ENCODE measurements around the gene ALDH3B1. TPM values are rescaled to one million over a fixed set of nuclear protein-coding genes. Genes with fewer than 3 reads are reported as not detected.

The ALDH3B1 gene
- total and polyA plus RNA-seq, 10 of the 15 experiments (the other 5 are each of a cell fraction or from before 2014, with no cell fraction given) = 0.03 to 0.37 (median 0.17) TPM; not detected in 3

DNA sequence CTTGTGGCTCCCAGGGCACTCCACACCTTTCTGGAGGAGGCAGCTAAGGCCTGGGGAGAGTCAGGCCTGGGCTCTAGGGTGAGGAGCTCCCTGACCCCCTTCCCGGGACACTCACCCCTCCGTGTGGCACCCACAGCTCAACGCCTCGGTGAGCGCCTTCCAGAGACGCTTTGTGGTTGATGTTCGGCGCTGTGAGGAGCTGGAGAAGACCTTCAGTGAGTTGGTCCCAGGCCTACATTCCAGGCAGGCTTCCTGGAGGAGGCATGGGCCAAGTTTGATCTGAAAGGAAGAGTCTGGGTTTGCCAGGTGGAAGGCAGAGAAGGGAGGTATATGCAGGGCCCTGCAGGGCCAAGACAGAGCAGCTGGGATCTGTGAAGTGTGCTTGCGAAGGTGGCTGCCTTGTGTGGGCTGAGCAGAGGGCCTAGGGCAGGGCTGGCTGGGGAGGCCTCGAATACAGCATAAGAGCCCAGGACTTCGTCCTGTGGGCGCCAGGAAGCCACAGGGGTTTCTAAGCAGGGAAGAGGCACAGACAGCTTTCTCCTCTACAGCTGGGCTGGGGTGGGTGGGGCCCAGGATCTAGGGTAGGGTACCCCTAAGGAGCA, 31.6 kb downstream of the ALDH3B1 start (continued):
- no peak for TF ChIP-seq TCF3 (IDR thresholded peaks at IDR 0.05; ENCODE audit: borderline replicate concordance, insufficient read depth, low read depth, low read length)
- no peak for TF ChIP-seq CHD4 (IDR thresholded peaks at IDR 0.05)
- no peak for TF ChIP-seq HDGF (IDR thresholded peaks at IDR 0.05)
- no peak for TF ChIP-seq GATAD2B (conservative IDR thresholded peaks at IDR 0.05; ENCODE audit: low read depth)

DNA sequence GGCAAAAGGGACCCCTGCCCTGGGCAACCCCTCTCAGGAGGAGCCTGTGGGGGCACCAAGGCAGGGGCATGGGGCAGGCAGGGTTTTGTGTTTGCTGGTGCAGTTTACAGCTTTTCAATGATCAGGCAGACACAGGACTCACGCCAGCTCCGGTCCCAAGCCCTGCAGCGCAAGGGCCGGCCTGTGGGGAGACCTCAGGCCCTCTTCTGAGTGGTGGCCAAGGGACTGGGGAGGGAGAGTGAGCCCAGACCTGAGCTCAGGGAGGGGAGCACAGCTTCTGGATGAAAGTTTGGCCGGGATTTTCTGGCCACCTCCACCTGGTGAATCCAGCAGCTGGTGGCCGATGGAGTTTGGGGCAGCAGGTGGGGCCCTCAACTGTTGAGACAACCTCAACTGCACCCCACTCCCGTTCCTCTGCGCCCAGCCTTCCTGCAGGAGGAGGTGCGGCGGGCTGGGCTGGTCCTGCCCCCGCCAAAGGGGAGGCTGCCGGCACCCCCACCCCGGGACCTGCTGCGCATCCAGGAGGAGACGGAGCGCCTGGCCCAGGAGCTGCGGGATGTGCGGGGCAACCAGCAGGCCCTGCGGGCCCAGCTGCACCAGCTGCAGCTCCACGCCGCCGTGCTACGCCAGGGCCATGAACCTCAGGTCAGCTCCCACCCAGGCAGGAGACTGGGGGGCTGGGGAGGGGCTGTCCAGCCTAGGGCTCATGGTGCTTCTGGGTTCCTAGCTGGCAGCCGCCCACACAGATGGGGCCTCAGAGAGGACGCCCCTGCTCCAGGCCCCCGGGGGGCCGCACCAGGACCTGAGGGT, 32.3 kb downstream of the ALDH3B1 start:
- no peak overlapping the region for H3K4me3 ChIP-seq
- BruUV-seq (replicated peaks) = no TSS peak
- in situ Hi-C loops (cut with MboI) (no loop called here), intact Hi-C loops (cut with micrococcal nuclease; ENCODE audit: unreplicated experiment) (no loop called here)
- ChIA-PET RAD21 (ENCODE audit: unreplicated experiment) (interaction anchor here (1.3 to 4.3 kb wide), 3 partner anchors 9 to 76 kb away, joined by 3 to 23 read pairs (median 4); partner anchors contain the start of gene ALDH3B1), SMC1A (ENCODE audit: uncharacterized antibody, unreplicated experiment) (interaction anchor here (0.8 to 3.0 kb wide), 3 partner anchors 12 to 75 kb away, joined by 3 to 19 read pairs (median 4); partner anchors contain the start of gene NDUFS8), POLR2A (interaction anchor here (3.4 kb wide), 1 partner anchor 76 kb away, joined by 21 read pairs; no protein-coding TSS in a partner anchor), CTCF (interaction anchor here (1.6 kb wide), 1 partner anchor 47 kb away, joined by 3 read pairs; no protein-coding TSS in a partner anchor)
- H2AFZ ChIP-seq (ENCODE audit: control insufficient read depth, low read depth, low read length) = no peak overlapping the region
- TF ChIP-seq ETV6 (conservative IDR thresholded peaks at IDR 0.05 in 1 of 2, IDR thresholded peaks at IDR 0.05 in 1 of 2; ENCODE audit: borderline replicate concordance in 1 of 2, low read depth in 1 of 2) (no peak), TBL1XR1 (IDR thresholded peaks at IDR 0.05; ENCODE audit: low read depth, low read length) (no peak), GATAD2B (conservative IDR thresholded peaks at IDR 0.05; ENCODE audit: low read depth) (no peak), PML (IDR thresholded peaks at IDR 0.05; ENCODE audit: low read length) (no peak), LARP7 (IDR thresholded peaks at IDR 0.05) (no peak), DPF2 (IDR thresholded peaks at IDR 0.05) (no peak), CBX3 (IDR thresholded peaks at IDR 0.05; ENCODE audit: borderline replicate concordance, low read depth) (no peak), CHD1 (IDR thresholded peaks at IDR 0.05; ENCODE audit: low read depth, low read length) (no peak), FOS (IDR thresholded peaks at IDR 0.05; ENCODE audit: borderline replicate concordance, extremely low read depth, insufficient read length) (no peak), MYB (IDR thresholded peaks at IDR 0.05; ENCODE audit: borderline replicate concordance, low read depth, low read length) (no peak), EGR1 (IDR thresholded peaks at IDR 0.05; ENCODE audit: borderline replicate concordance in 1 of 2, low read depth in 2 of 2, low read length in 2 of 2) (no peak), KAT2A (conservative IDR thresholded peaks at IDR 0.05; ENCODE audit: control insufficient read depth, low read depth, low read length) (no peak)
- TF ChIP-seq, protein P1, sequence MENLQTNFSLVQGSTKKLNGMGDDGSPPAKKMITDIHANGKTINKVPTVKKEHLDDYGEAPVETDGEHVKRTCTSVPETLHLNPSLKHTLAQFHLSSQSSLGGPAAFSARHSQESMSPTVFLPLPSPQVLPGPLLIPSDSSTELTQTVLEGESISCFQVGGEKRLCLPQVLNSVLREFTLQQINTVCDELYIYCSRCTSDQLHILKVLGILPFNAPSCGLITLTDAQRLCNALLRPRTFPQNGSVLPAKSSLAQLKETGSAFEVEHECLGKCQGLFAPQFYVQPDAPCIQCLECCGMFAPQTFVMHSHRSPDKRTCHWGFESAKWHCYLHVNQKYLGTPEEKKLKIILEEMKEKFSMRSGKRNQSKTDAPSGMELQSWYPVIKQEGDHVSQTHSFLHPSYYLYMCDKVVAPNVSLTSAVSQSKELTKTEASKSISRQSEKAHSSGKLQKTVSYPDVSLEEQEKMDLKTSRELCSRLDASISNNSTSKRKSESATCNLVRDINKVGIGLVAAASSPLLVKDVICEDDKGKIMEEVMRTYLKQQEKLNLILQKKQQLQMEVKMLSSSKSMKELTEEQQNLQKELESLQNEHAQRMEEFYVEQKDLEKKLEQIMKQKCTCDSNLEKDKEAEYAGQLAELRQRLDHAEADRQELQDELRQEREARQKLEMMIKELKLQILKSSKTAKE (IDR thresholded peaks at IDR 0.05; ENCODE audit: low read depth, poor library complexity, severe bottlenecking) = no peak
- H3K27me3 ChIP-seq (replicated peaks in 1 of 2; ENCODE audit: control insufficient read depth in 2 of 2, insufficient read depth in 2 of 2, low read length in 1 of 2) = no peaks in the 10 kb centered on the region
- no peak for FAIRE-seq
- H3K9ac ChIP-seq (ENCODE audit: control insufficient read depth, insufficient read depth, low read length) = peak overlapping the region; percentile 79; the same call in 1 of the 2 replicates
- no peak overlapping the region for H3K4me2 ChIP-seq (ENCODE audit: control insufficient read depth, insufficient read depth)
- H4K20me1 ChIP-seq (ENCODE audit: control insufficient read depth, insufficient read depth) = no peaks in the 10 kb centered on the region; the same call in 1 of the 2 replicates
- peaks cover 5 to 24% of the 10 kb centered on the region in 2 experiments; a peak in 3 of 4 replicates for H3K36me3 ChIP-seq (ENCODE audit: control insufficient read depth in 2 of 2, insufficient read depth in 2 of 2, low read length in 1 of 2)
- no peak for ATAC-seq
- DNase-seq (ENCODE audit: low read depth, low spot score) = no peak
- peak overlapping the region; percentile 91; the same call in 1 of the 2 replicates for H3K27ac ChIP-seq (ENCODE audit: control insufficient read depth, insufficient read depth)
- H3K79me2 ChIP-seq (ENCODE audit: control insufficient read depth, insufficient read depth, low read length) = peaks cover 46% of the 10 kb centered on the region
- no peaks in the 10 kb centered on the region for H3K9me3 ChIP-seq (replicated peaks; ENCODE audit: control insufficient read depth, insufficient read depth, low read length)
- peaks cover 13% of the 10 kb centered on the region for H3K4me1 ChIP-seq (ENCODE audit: control insufficient read depth, insufficient read depth, low read length)
- 93% methylated on average over 24 of the region's 27 CpGs for WGBS (ENCODE audit: insufficient coverage, insufficient replicate concordance, low lambda C conversion rate, missing lambda C conversion rate)
